Astrocyte of the spinal cord (primary cell): Measurements from ENCODE around the gene CST3.
A peak's percentile ranks its signal among the peaks of the same experiment; 100 is the strongest.

Experiments
- DNase-seq: peaks from one replicate; pipeline ENCODE4 v3.0.0; 2011; ENCODE audit warnings: low read depth, low spot score
- H3K4me3 ChIP-seq: 2 replicates; pipeline ENCODE4 v1.5.1; 2011; ENCODE audit warnings: low read depth, mild to moderate bottlenecking, low read length, moderate library complexity
- in situ Hi-C: cut with HindIII; loops from 2 replicates; pipeline ENCODE4 v1.10.0; 2017; ENCODE audit warnings: low sequenced_read_pairs
- TF ChIP-seq, protein P1 (sequence below): IDR thresholded peaks from 2 replicates; pipeline ENCODE4 v1.5.1; 2012; ENCODE audit warnings: low read depth, mild to moderate bottlenecking, low read length, inconsistent platforms

The CST3 gene

GRCh38 chr20:23596579-23597250 is 41.0 kb downstream of the CST3 start:
- TF ChIP-seq, protein P1, sequence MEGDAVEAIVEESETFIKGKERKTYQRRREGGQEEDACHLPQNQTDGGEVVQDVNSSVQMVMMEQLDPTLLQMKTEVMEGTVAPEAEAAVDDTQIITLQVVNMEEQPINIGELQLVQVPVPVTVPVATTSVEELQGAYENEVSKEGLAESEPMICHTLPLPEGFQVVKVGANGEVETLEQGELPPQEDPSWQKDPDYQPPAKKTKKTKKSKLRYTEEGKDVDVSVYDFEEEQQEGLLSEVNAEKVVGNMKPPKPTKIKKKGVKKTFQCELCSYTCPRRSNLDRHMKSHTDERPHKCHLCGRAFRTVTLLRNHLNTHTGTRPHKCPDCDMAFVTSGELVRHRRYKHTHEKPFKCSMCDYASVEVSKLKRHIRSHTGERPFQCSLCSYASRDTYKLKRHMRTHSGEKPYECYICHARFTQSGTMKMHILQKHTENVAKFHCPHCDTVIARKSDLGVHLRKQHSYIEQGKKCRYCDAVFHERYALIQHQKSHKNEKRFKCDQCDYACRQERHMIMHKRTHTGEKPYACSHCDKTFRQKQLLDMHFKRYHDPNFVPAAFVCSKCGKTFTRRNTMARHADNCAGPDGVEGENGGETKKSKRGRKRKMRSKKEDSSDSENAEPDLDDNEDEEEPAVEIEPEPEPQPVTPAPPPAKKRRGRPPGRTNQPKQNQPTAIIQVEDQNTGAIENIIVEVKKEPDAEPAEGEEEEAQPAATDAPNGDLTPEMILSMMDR: no peak
- in situ Hi-C loops: no loop called here
- H3K4me3 ChIP-seq: no peak overlapping the region
- peak; percentile 1 for DNase-seq

DNA sequence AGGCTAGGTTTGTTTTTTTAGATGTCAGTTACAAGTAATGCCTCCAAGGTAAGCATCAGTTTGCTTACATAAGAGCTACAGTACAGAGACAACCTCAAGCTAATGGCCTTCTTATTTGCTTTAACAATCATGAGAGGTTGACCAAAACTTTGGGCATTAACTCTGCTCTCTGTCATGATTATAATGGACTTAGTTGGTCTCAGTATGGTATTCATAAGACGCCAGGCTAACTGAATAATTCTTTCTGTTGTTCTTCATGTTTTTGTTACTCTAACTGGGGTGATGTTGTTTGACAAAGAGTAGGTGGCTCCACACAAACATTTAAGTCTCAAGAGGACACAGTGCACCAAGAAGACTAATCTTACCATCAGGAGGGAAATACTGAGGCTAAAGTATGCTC is 41.8 kb downstream of the CST3 start:
- no peak for DNase-seq
- TF ChIP-seq, protein P1: no peak
- in situ Hi-C loops: no loop called here
- H3K4me3 ChIP-seq: no peak overlapping the region

DNA sequence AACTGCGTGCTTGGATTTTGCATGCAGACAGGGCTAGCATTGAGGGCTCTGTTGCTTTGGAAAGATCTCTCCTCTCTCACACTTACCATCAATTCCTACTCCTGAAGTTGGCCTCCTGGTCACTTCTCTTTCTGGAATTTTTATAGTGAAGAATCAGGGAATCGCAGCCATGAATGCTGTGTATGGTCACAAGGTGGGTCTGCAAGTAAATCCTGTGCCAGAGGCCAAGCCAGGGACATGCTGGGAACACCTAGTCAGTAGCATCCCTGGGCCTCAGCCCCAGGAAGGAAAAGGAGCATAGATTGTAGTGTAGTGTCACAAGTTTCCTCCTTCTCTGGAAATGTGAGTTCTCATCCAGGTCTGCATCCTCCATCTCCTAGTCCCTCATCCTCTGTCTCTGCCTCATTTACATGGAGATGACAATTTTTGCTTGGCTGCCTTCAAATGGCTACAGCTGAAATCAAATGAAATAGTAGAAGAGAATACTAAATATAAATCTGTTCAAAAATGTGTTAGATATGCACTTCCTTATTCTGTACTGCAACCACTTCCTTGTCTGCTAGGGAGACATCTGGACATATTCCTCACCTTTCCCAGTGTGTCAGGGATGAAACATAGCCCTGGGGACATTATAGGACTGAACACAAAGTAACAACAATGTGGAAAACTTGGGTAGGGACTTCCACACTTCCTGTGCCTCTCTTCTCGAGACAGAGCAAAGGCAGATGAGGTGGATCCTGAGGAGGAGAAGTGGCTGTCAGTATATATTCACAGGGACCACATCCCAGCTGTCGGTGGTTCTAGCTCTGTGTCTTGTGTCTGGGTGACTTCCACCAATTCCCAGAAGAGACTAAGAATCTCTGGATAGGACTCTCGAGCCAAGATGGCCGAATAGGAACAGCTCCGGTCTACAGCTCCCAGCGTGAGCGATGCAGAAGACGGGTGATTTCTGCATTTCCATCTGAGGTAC is 49.0 kb downstream of the CST3 start:
- no peak for DNase-seq
- H3K4me3 ChIP-seq: no peak overlapping the region
- in situ Hi-C loops: no loop called here
- TF ChIP-seq, protein P1: no peak

GRCh38 chr20:23587631-23588030 is 50.1 kb downstream of the CST3 start:
- H3K4me3 ChIP-seq: no peak overlapping the region
- in situ Hi-C loops: no loop called here
- TF ChIP-seq, protein P1: no peak
- DNase-seq: no peak

- TF ChIP-seq, protein P1: no peak
- no peak for DNase-seq
- H3K4me3 ChIP-seq: no peak overlapping the region
- in situ Hi-C loops: no loop called here
Observed at GRCh38 chr20:23586735-23587525, 50.8 kb downstream of the CST3 start.
